Activated CD8-positive, alpha-beta T cell treated with anti-CD3 and anti-CD28 coated beads for 36 hours (primary cell): ENCODE data around the gene ZNF443. TPM values are rescaled to one million over a fixed set of nuclear protein-coding genes. Genes with fewer than 3 reads are reported as not detected.

ENCODE experiments used
- total RNA-seq, 2 experiments: library from RNA; stranded (reverse); gene quantifications; one replicate each; pipeline ENCODE4 v1.2.3, GENCODE V29; 2021

The ZNF443 gene
- total RNA-seq, 2 experiments from 2014 or later: 3.1 to 3.2 TPM

Other genes with a start within 250 kb of the ZNF443 start
- gene ZNF44, start 146.1 kb downstream of the ZNF443 start, total RNA-seq: 1 to 10 TPM; 6.1 to 7.1 TPM
- gene ZNF563, start 107.4 kb downstream of the ZNF443 start, total RNA-seq: 1 to 10 TPM; 6.0 to 7.1 TPM
- gene ZNF442, start 75.3 kb downstream of the ZNF443 start, total RNA-seq: 1 to 10 TPM; 1.5 to 1.8 TPM
- 1 to 10 TPM; 2.4 to 3.2 TPM for gene ZNF799, start 39.8 kb downstream of the ZNF443 start, total RNA-seq
- 1 to 10 TPM; 1.5 to 1.6 TPM for gene ZNF709, start 43.8 kb upstream of the ZNF443 start, total RNA-seq
- gene ZNF564, start 110.5 kb upstream of the ZNF443 start, total RNA-seq: 1 to 10 TPM; 6.2 to 7.4 TPM
- gene ZNF490, start 169.8 kb upstream of the ZNF443 start, total RNA-seq: 1 to 10 TPM; 6.8 to 9.3 TPM
- gene ZNF791, start 169.9 kb upstream of the ZNF443 start, total RNA-seq: 10 to 100 TPM; 15.1 to 16.7 TPM
- 100 to 1,000 TPM; 127 to 135 TPM for gene MAN2B1, start 225.7 kb upstream of the ZNF443 start, total RNA-seq
- gene WDR83, start 225.8 kb upstream of the ZNF443 start, total RNA-seq: 10 to 100 TPM; 17.5 to 23.2 TPM
- gene DHPS, start 240.9 kb upstream of the ZNF443 start, total RNA-seq: 100 to 1,000 TPM; 113 TPM
- gene GNG14, start 247.0 kb upstream of the ZNF443 start, total RNA-seq: not detected